Cardiac atrium fibroblast (primary cell): ENCODE data around the gene ACSS3. TPM values are rescaled to one million over a fixed set of nuclear protein-coding genes. Genes with fewer than 3 reads are reported as not detected.

ENCODE experiments used
- total RNA-seq: library from RNA; depleted of rRNA; stranded (reverse); fragments of >200 nt; gene quantifications from 2 replicates; pipeline ENCODE4 v1.2.3, GENCODE V29; 2015

The ACSS3 gene, protein sequence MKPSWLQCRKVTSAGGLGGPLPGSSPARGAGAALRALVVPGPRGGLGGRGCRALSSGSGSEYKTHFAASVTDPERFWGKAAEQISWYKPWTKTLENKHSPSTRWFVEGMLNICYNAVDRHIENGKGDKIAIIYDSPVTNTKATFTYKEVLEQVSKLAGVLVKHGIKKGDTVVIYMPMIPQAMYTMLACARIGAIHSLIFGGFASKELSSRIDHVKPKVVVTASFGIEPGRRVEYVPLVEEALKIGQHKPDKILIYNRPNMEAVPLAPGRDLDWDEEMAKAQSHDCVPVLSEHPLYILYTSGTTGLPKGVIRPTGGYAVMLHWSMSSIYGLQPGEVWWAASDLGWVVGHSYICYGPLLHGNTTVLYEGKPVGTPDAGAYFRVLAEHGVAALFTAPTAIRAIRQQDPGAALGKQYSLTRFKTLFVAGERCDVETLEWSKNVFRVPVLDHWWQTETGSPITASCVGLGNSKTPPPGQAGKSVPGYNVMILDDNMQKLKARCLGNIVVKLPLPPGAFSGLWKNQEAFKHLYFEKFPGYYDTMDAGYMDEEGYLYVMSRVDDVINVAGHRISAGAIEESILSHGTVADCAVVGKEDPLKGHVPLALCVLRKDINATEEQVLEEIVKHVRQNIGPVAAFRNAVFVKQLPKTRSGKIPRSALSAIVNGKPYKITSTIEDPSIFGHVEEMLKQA
- 4.2 and 6.5 TPM in 2 replicates for total RNA-seq

DNA sequence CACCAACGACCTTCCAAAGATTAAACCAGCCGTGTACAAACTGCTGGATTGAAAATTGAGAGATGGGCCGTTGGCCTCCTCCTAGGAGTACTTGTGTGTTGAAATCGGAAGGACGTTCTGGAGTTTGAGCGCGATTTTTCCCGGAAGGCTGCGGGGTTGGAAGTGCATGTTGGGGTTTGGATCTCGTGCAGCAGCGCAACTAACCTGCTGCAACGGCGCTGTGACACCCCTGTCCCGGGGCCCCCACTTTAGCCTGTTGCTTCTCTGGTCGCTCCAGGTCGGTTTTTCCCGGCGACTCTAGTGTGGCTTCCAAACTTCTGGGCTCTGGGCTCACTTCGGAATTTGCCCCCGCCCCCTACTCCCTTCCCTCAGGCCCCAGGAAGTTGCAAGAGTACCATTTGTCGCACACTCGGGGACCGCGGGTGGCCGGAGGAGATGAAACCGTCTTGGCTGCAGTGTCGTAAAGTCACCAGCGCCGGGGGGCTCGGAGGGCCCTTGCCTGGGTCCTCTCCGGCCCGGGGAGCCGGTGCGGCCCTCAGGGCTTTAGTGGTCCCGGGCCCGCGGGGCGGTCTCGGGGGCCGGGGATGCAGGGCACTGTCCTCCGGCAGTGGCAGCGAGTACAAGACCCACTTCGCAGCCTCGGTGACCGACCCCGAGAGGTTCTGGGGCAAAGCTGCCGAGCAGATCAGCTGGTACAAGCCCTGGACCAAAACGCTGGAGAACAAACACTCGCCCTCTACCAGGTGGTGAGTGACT, at the start of gene ACSS3:
TSS of gene ACSS3 (plus strand) at position 394 of the 756 bp plus-strand sequence. CDS start at position 436, 42 bp downstream.

Other genes with a start within 250 kb of the ACSS3 start
- gene LIN7A, start 140.1 kb upstream of the ACSS3 start, total RNA-seq: 5.3 and 12.1 TPM in 2 replicates